ENCODE results near the gene BCKDHB. TPM values are rescaled to one million over a fixed set of nuclear protein-coding genes. Genes with fewer than 3 reads are reported as not detected.
"Not testable (repeated sequence)": the region's sequence is repeated elsewhere in the genome, so short reads cannot be mapped to it uniquely, and the experiment has no call there.

Gene BCKDHB
- total and polyA plus RNA-seq, 8 donors, result 7.8 to 44.6 (median 20.3) TPM

DNA sequence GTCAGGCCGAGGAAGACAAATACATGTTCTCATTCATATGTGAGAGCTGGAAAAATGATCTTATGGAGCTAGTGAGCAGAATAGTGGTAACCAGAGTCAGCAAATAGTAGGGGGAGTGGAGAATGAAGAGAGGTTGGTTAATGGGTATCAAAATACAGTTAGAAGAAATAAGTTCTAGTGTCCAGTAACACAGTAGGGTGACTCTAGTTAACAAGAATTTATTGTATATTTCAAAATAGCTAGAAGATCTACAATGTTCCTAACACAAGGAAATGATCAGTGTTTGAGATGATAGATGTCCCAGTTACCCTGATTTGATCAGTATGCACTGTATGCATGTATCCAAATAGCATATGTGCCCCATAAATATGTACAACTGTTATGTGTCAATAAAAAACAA, 128.4 kb downstream of the BCKDHB start:
- H3K9me3 ChIP-seq, result no peaks in the 10 kb centered on the region
- H3K27ac ChIP-seq, result no peak overlapping the region
- no peak for TF ChIP-seq POLR2A (IDR thresholded peaks at IDR 0.05)
- TF ChIP-seq, protein P1, sequence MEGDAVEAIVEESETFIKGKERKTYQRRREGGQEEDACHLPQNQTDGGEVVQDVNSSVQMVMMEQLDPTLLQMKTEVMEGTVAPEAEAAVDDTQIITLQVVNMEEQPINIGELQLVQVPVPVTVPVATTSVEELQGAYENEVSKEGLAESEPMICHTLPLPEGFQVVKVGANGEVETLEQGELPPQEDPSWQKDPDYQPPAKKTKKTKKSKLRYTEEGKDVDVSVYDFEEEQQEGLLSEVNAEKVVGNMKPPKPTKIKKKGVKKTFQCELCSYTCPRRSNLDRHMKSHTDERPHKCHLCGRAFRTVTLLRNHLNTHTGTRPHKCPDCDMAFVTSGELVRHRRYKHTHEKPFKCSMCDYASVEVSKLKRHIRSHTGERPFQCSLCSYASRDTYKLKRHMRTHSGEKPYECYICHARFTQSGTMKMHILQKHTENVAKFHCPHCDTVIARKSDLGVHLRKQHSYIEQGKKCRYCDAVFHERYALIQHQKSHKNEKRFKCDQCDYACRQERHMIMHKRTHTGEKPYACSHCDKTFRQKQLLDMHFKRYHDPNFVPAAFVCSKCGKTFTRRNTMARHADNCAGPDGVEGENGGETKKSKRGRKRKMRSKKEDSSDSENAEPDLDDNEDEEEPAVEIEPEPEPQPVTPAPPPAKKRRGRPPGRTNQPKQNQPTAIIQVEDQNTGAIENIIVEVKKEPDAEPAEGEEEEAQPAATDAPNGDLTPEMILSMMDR (IDR thresholded peaks at IDR 0.05), result no peak
- no peak for TF ChIP-seq POLR2AphosphoS5 (IDR thresholded peaks at IDR 0.05)
- no peaks in the 10 kb centered on the region for H3K27me3 ChIP-seq
- intact Hi-C loops (cut with DNase I; ENCODE audit: low total_unique reads), result no loop called here
- H3K4me1 ChIP-seq, result peaks cover 0 to 13% (median 3%) of the 10 kb centered on the region in 4 donors
- no peak overlapping the region for H3K4me3 ChIP-seq
- WGBS, 5 donors, result 51 to 100% (median 96%) methylated on average over 1 of the region's 1 CpG
- DNase-seq, result no peak
- no peaks in the 10 kb centered on the region for H3K36me3 ChIP-seq

GRCh38 chr6:80235647-80236046, 129.2 kb downstream of the BCKDHB start:
- DNase-seq, result no peak
- intact Hi-C loops (cut with DNase I; ENCODE audit: low total_unique reads), result no loop called here
- TF ChIP-seq POLR2AphosphoS5 (IDR thresholded peaks at IDR 0.05) (no peak), EP300 (IDR thresholded peaks at IDR 0.05) (no peak), POLR2A (IDR thresholded peaks at IDR 0.05) (no peak)
- TF ChIP-seq, protein P1 (IDR thresholded peaks at IDR 0.05), result no peak
- 83 to 100% (median 91%) methylated on average over 1 of the region's 1 CpG for WGBS, 5 donors
- Histone ChIP-seq H3K36me3 (no peaks in the 10 kb centered on the region), H3K4me3 (no peak overlapping the region), H3K9me3 (no peaks in the 10 kb centered on the region), H3K27me3 (no peaks in the 10 kb centered on the region), H3K27ac (no peak overlapping the region), H3K4me1 (peaks cover 0 to 13% (median 3%) of the 10 kb centered on the region in 4 donors)

- H3K27me3 ChIP-seq; intact Hi-C loops (cut with DNase I; ENCODE audit: low total_unique reads); H3K36me3 ChIP-seq; DNase-seq; H3K4me1 ChIP-seq; H3K27ac ChIP-seq; H3K4me3 ChIP-seq; H3K9me3 ChIP-seq: not testable (repeated sequence)
- 92 to 100% (median 97%) methylated on average over 2 of the region's 2 CpGs for WGBS, 5 donors
Observed at GRCh38 chr6:80238754-80239153, 132.3 kb downstream of the BCKDHB start.

- Histone ChIP-seq H3K36me3 (peaks cover 0 to 4% (median 2%) of the 10 kb centered on the region in 4 donors), H3K27ac (no peak overlapping the region), H3K9me3 (no peaks in the 10 kb centered on the region), H3K4me3 (no peak overlapping the region), H3K4me1 (no peaks in the 10 kb centered on the region), H3K27me3 (no peaks in the 10 kb centered on the region)
- DNase-seq, result no peak
- 67 to 75% (median 70%) methylated on average over 2 of the region's 2 CpGs for WGBS, 5 donors
- no peak for TF ChIP-seq POLR2A (IDR thresholded peaks at IDR 0.05)
- intact Hi-C loops (cut with DNase I; ENCODE audit: low total_unique reads), result no loop called here
Observed at GRCh38 chr6:80245043-80245442, 138.6 kb downstream of the BCKDHB start.

DNA sequence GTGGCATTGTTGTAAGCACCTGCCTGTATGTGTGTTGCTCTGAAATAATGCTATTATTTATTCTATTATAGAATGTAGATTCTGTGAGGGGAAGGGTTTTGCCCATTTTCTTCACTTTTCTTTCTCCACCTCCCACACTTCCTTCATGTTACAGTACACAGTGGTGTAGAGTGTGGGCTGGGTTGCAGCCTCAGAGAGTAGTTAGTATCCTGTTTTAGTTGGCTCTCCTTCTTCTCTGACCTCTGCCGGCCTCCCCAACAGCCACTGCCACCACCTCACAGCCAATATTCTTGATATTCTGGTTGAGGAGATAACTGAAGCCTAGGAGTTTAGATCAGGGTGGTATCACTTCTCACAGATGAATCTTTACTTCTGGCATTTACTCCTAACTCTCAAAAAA, 143.4 kb downstream of the BCKDHB start:
- H3K27me3 ChIP-seq, result no peaks in the 10 kb centered on the region
- H3K4me3 ChIP-seq, result no peak overlapping the region
- no peak for TF ChIP-seq EP300 (IDR thresholded peaks at IDR 0.05)
- no peak for TF ChIP-seq POLR2A (IDR thresholded peaks at IDR 0.05)
- no peak for TF ChIP-seq POLR2AphosphoS5 (IDR thresholded peaks at IDR 0.05)
- TF ChIP-seq, protein P1 (IDR thresholded peaks at IDR 0.05), result no peak
- intact Hi-C loops (cut with DNase I; ENCODE audit: low total_unique reads), result no loop called here
- WGBS, 5 donors, result 50 to 95% (median 73%) methylated on average over 1 of the region's 1 CpG
- no peaks in the 10 kb centered on the region for H3K9me3 ChIP-seq
- no peak for DNase-seq
- H3K4me1 ChIP-seq, result no peaks in the 10 kb centered on the region
- H3K36me3 ChIP-seq, result no peaks in the 10 kb centered on the region
- H3K27ac ChIP-seq, result no peak overlapping the region

All from stomach (tissue), 9 donors.